OCI-LY1 (cell line): Measurements from ENCODE around the gene NIBAN1.

Source experiments
- H2AFZ ChIP-seq: fragments of 200-600 bp; sonication (generic), shearing (Covaris generic); 2 replicates; pipeline ENCODE4 v1.6.0; 2014; ENCODE audit warnings: antibody characterized with exemption, mild to moderate bottlenecking, low read length
- H3F3A ChIP-seq: fragments of 200-600 bp; sonication (generic), shearing (Covaris generic); 2 replicates; pipeline ENCODE4 v1.6.0; 2014; ENCODE audit warnings: mild to moderate bottlenecking, antibody characterized with exemption, low read length, moderate library complexity; ENCODE audit not compliant: insufficient read depth
- H3K27ac ChIP-seq: fragments of 200-600 bp; sonication (generic); 2 replicates; pipeline ENCODE4 v1.5.1; 2014; ENCODE audit warnings: low read length, mixed run types, mild to moderate bottlenecking, low read depth; ENCODE audit not compliant: poor library complexity, severe bottlenecking
- H3K27me3 ChIP-seq: fragments of 200-600 bp; sonication (generic); 2 replicates; pipeline ENCODE4 v1.6.0; 2014; ENCODE audit warnings: antibody characterized with exemption, mild to moderate bottlenecking, low read length, moderate library complexity; ENCODE audit not compliant: insufficient read depth
- H3K36me3 ChIP-seq: fragments of 200-600 bp; sonication (generic); 2 replicates; pipeline ENCODE4 v1.6.1; 2014; ENCODE audit warnings: mild to moderate bottlenecking, antibody characterized with exemption, low read length, moderate library complexity, mixed read lengths; ENCODE audit not compliant: insufficient read depth
- H3K4me1 ChIP-seq: fragments of 200-600 bp; sonication (generic); 2 replicates; pipeline ENCODE4 v1.5.1; 2014; ENCODE audit warnings: mild to moderate bottlenecking, low read length, moderate library complexity; ENCODE audit not compliant: insufficient read depth, severe bottlenecking
- H3K4me2 ChIP-seq: fragments of 200-600 bp; sonication (generic), shearing (Covaris generic); 2 replicates; pipeline ENCODE4 v1.6.1; 2014; ENCODE audit warnings: low read length
- H3K4me3 ChIP-seq: fragments of 200-600 bp; sonication (generic); 2 replicates; pipeline ENCODE4 v1.5.1; 2014; ENCODE audit warnings: low read length, low read depth, mild to moderate bottlenecking, mixed read lengths; ENCODE audit not compliant: poor library complexity, severe bottlenecking
- H3K79me2 ChIP-seq: fragments of 200-600 bp; shearing (Covaris generic); 2 replicates; pipeline ENCODE4 v1.6.1; 2016; ENCODE audit warnings: mixed run types, low read length, mixed read lengths; ENCODE audit not compliant: insufficient read depth
- H3K9ac ChIP-seq: fragments of 200-600 bp; sonication (generic), shearing (Covaris generic); 2 replicates; pipeline ENCODE4 v1.6.1; 2014; ENCODE audit warnings: mild to moderate bottlenecking, low read length, mixed read lengths
- H3K9me2 ChIP-seq: fragments of 200-600 bp; sonication (generic), shearing (Covaris generic); 2 replicates; pipeline ENCODE4 v1.6.1; 2014; ENCODE audit warnings: low read depth, mild to moderate bottlenecking, low read length, mixed read lengths
- H3K9me3 ChIP-seq: fragments of 200-600 bp; shearing (Covaris generic); 2 replicates; pipeline ENCODE4 v1.6.1; 2014; ENCODE audit warnings: low read length, mixed read lengths
- H4K20me1 ChIP-seq: fragments of 200-600 bp; sonication (generic), shearing (Covaris generic); 2 replicates; pipeline ENCODE4 v1.6.0; 2016; ENCODE audit warnings: mild to moderate bottlenecking, low read length; ENCODE audit not compliant: insufficient read depth
- EZH2 ChIP-seq: fragments of 200-600 bp; sonication (generic), shearing (Covaris generic); IDR thresholded peaks from 2 replicates; pipeline ENCODE4 v1.8.0; 2017; ENCODE audit warnings: borderline replicate concordance, mixed run types, mild to moderate bottlenecking, antibody characterized with exemption, low read length, moderate library complexity, mixed read lengths
- TF ChIP-seq, protein P1 (sequence below): fragments of 200-600 bp; sonication (generic), shearing (Covaris generic); IDR thresholded peaks from 2 replicates; pipeline ENCODE4 v1.5.1; 2017; ENCODE audit warnings: mild to moderate bottlenecking, antibody characterized with exemption, low read length, moderate library complexity, mixed read lengths

The NIBAN1 gene

DNA sequence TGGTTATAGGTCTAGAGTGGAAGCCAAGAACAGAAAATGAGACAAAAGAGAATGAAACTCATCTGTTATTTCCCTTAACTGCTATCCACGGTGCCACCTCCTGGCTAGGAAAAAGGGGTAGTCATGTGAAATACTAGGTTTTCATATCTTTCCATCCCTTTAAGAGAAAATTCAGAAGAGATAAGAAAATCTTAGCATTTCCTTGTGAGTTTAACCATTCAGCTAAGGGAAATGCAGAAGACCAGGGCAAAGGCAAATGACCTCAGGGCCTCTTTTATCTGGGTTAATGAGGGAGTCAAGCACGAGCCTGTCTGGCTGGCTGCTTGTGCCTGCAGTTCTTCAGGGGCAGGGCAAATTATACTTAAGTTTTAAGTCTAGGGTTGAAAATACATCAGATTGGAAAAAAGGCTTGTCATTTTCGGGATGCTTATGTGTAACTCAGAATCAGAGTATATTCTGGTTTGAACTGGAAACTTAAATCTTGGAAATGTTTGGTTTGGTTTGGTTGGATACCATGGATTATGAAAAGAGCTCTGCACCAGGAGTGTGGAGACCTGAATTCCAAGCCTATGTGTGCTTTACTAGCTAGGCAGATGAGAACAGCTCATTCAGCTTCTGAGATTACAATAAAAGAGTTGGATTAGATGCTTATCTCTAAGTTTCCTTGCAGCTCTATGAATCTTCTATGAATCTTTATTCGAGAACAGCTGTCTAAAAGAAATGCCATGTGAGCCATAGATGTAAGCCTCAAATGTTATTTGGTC lies 19.9 kb downstream of the NIBAN1 start:
- Histone ChIP-seq H3K9me3 (no peaks in the 10 kb centered on the region), H3F3A (no peaks in the 10 kb centered on the region), H3K79me2 (no peaks in the 10 kb centered on the region), H4K20me1 (no peaks in the 10 kb centered on the region), H3K36me3 (no peaks in the 10 kb centered on the region), H3K9me2 (no peaks in the 10 kb centered on the region), H3K27me3 (no peaks in the 10 kb centered on the region), H3K4me3 (no peak overlapping the region), H3K4me1 (no peaks in the 10 kb centered on the region), H3K27ac (no peak overlapping the region), H3K9ac (no peak overlapping the region), H3K4me2 (no peak overlapping the region), H2AFZ (no peak overlapping the region)
- TF ChIP-seq EZH2, result no peak

DNA sequence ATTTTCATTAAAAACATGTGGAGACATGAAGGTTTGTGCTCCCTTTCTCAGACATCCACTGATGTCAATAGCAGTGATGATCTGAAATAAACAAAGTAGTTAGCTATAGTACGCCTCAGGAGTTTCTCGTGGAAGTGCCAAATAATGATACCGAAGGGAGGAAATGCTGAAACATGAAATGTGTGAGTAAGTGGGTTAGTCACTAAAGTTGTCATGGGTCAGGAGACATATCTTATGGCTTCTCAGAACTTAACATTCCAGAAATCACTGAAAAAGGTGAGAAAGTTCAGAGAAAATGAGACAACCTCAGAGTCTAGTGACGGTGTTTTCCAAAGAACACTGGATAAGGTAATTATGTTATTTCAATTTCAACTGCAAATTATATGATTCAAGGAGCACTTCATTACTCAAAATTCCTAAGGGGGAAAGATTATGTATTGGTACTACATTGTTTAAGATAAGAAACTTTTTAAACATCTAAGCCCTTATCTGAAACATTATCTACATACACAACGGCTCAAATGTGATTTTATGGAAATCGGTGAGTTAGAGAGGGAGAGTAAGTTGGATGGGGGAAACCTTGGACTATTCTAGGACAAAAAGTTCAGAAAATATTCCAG lies 20.6 kb downstream of the NIBAN1 start:
- Histone ChIP-seq H3K79me2 (no peaks in the 10 kb centered on the region), H3K9ac (no peak overlapping the region), H3K4me1 (no peaks in the 10 kb centered on the region), H3K9me3 (no peaks in the 10 kb centered on the region), H3K27me3 (no peaks in the 10 kb centered on the region), H4K20me1 (no peaks in the 10 kb centered on the region), H3K9me2 (no peaks in the 10 kb centered on the region), H3K36me3 (no peaks in the 10 kb centered on the region), H3K27ac (no peak overlapping the region), H3F3A (no peaks in the 10 kb centered on the region), H3K4me2 (no peak overlapping the region), H2AFZ (no peak overlapping the region), H3K4me3 (no peak overlapping the region)
- TF ChIP-seq, protein P1, sequence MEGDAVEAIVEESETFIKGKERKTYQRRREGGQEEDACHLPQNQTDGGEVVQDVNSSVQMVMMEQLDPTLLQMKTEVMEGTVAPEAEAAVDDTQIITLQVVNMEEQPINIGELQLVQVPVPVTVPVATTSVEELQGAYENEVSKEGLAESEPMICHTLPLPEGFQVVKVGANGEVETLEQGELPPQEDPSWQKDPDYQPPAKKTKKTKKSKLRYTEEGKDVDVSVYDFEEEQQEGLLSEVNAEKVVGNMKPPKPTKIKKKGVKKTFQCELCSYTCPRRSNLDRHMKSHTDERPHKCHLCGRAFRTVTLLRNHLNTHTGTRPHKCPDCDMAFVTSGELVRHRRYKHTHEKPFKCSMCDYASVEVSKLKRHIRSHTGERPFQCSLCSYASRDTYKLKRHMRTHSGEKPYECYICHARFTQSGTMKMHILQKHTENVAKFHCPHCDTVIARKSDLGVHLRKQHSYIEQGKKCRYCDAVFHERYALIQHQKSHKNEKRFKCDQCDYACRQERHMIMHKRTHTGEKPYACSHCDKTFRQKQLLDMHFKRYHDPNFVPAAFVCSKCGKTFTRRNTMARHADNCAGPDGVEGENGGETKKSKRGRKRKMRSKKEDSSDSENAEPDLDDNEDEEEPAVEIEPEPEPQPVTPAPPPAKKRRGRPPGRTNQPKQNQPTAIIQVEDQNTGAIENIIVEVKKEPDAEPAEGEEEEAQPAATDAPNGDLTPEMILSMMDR, result no peak
- TF ChIP-seq EZH2, result no peak

DNA sequence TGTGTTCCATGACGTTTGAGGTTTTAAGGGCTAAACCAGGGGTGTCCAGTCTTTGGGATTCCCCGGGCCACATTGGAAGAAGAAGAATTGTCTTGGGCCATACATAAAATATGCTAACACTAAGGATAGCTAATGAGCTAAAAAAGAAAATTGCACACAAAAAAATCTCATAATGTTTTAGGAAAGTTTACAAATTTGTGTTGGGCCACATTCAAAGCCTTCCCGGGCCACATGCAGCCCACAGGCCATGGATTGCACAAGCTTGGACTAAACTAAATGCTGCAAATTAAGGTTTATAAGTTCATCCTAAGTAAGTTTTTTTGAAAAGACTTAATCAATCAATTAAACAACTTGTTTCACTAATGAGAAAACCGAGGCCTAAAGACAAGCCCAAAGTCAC lies 21.9 kb downstream of the NIBAN1 start:
- no peaks in the 10 kb centered on the region for H3F3A ChIP-seq
- no peaks in the 10 kb centered on the region for H4K20me1 ChIP-seq
- H3K4me2 ChIP-seq, result no peak overlapping the region
- H3K9me3 ChIP-seq, result no peaks in the 10 kb centered on the region
- H3K79me2 ChIP-seq, result no peaks in the 10 kb centered on the region
- no peaks in the 10 kb centered on the region for H3K36me3 ChIP-seq
- TF ChIP-seq, protein P1, result no peak
- TF ChIP-seq EZH2, result no peak
- H3K4me1 ChIP-seq, result no peaks in the 10 kb centered on the region
- H3K9ac ChIP-seq, result no peak overlapping the region
- no peak overlapping the region for H2AFZ ChIP-seq
- no peaks in the 10 kb centered on the region for H3K9me2 ChIP-seq
- no peaks in the 10 kb centered on the region for H3K27me3 ChIP-seq
- H3K27ac ChIP-seq, result no peak overlapping the region
- no peak overlapping the region for H3K4me3 ChIP-seq
